Transverse colon (tissue), 4 donors: Measurements from ENCODE around the gene NES.

Experiments used
- CTCF ChIP-seq, 5 experiments: fragments of 200-600 bp in 3 of 5; fragments of 450-650 bp in 2 of 5; sonication (generic) in 3 of 5; IDR thresholded peaks; 1 replicate in 2 of 5; 2 replicates in 3 of 5; pipeline ENCODE4 v1.5.1; 2016 to 2017; ENCODE audit warnings: antibody characterized with exemption in 5 of 5, inconsistent platforms in 3 of 5, mild to moderate bottlenecking in 2 of 5, moderate library complexity in 1 of 5
- EP300 ChIP-seq: sonication (generic); formaldehyde crosslinking; IDR thresholded peaks from one replicate; pipeline ENCODE4 v1.6.1; 2017; ENCODE audit warnings: antibody characterized with exemption, low read depth
- POLR2A ChIP-seq: fragments of 450-650 bp; IDR thresholded peaks from one replicate; pipeline ENCODE4 v1.6.1; 2016; ENCODE audit warnings: antibody characterized with exemption, mild to moderate bottlenecking, moderate library complexity
- POLR2AphosphoS5 ChIP-seq, 3 donors: sonication (generic); formaldehyde crosslinking; IDR thresholded peaks; one replicate each; pipeline ENCODE4 v1.6.1; 2016; ENCODE audit warnings: antibody characterized with exemption in 3 of 3

- TF ChIP-seq POLR2A (no peak), CTCF (IDR thresholded peaks at IDR 0.05) (no peak), EP300 (no peak), POLR2AphosphoS5 (IDR thresholded peaks at IDR 0.05) (no peak)
Observed at GRCh38 chr1:156692925-156693847, 16.0 kb upstream of the NES start.
